Activated T-cell treated with anti-CD3 and anti-CD28 coated beads for 1 hour (primary cell): ENCODE measurements around the gene ZNF579.
A peak's percentile ranks its signal among the peaks of the same experiment; 100 is the strongest.

Experiments
- DNase-seq: peaks from one replicate; pipeline ENCODE4 v3.0.0-alpha.2; 2020; ENCODE audit warnings: low read depth

Gene ZNF579

DNA sequence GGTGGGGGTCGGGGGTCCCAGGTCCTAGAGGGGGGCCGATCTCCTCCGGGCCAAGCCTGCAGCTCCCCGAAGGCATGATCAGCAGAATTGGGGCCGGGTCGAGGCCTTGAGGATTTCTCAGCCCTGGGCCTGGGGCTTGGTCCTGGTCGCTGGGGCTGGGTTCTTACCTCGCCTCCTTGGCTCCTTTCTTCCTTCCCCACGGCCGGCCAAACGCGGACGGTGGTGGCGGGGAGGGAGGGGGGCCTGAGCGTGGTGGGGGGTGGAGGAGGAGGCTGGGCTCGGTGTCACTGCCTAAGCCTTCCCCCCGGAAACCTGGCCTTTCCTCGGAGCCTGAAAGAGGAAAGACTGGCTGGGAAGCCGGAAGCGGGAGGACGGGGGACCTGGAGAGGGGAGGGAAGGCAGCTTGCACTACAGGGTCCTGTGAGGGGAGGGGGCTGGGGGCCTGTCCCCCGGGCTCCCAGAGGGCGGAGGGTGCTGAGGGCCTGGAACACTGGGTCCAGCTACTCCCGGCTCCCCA is at the start of gene ZNF579:
Gene ZNF579, minus strand, starts transcription at position 221 of the 517 bp plus-strand sequence. CDS start 1,209 bp downstream, outside the sequence.
- peak; percentile 54 for DNase-seq

GRCh38 chr19:55626350-55626749 is 45.7 kb upstream of the ZNF579 start:
- no peak for DNase-seq

DNA sequence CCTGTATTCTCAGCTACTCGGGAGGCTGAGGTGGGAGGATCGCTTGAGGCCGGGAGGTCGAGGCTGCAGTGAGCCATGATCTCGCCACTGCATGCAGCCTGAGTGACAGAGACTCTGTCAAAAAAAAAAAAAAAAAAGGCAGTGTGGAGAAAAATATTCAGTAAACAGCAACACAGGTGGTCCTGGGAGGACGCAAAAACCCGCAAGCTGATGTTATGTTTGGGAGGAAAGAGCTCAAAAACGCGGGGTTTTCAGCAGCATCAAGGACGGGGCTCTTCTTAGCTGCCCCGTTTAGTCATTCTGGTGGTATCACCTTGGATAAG is 44.3 kb upstream of the ZNF579 start:
- DNase-seq: no peak

DNA sequence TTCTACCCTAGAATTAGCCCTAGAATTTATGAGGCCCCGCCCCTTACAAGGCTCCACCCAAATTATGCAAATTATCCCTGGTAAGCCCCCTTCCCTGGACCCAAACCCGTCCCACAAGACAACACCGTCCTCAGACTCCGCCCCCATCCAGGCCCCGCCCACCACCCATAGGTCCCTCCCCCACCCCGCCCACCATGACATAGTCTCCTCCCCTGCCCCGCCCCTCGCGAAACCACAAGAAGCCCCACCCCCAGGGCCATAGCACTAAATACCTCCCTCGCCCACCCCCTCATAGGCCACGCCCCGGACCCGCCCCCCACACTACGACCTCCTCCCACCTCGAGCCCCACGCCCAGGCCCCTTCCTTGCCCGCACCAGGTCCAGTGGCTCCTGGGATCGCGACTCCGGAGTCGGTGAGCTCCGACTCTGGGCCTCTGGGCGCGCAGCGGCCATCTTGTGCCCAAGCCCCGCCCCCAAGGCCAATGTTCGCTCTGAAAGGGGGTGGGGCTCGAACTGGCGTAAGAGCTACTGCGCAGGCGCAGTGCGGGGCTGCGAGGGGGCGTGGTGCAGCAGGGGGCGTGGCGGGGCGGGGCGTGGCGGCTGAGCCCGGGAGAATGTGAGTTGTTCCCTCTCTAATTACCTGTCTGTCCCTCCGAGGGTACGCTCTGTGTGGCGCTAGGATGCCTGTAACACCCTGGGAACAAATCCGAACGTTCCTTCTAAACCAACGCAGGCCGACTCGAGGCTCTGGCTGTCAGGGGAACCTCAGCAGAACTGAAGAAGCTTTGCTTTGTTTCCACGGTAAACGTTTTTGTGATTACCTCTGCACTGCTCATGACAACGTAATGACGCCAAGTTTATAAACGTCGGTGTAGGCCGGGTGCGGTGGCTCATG is 43.7 kb upstream of the ZNF579 start, which contains the start of gene ZNF784:
Gene ZNF784, minus strand, starts transcription at position 458 of the 895 bp plus-strand sequence. Its CDS starts 5 bp downstream, at position 453.
- DNase-seq: peak; percentile 98

DNA sequence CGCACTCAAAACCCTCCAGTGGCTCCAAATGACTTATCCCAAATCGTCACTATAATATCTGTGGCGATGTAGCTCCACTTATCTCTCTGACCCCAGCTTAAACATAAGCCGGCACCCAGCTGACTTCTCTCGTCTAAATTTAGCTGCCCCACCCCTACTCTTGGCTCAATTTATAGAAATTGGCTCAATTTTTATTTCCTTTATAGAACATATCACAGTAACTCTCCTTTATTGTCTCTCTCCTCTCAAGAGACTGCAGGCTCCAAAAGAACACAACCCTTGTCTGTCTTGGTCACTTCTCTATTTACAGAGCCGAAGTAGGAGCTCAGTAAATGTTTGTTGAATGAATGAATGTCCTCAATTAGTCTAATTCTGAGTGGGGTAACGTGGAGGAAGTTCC is 42.9 kb upstream of the ZNF579 start:
- no peak for DNase-seq

DNA sequence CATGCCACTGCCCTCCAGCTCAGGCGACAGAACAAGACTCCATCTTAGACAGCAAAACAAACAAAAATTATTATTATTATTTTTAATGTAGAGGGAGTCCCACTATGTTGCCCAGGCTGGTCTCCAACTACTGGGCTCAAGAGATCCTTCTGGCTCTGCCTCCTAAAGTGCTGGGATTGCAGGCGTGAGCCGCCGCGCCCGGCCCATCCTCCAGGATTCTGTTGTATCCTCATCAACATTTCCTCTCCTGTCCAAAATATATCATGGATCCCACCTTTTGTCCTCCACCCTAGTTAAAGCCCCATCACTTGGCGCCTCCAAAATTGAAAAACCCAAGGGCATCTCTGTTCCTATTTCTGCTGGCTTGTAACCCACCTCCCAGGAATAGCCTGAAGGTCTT is 42.5 kb upstream of the ZNF579 start:
- DNase-seq: no peak

- DNase-seq: no peak
These were observed 41.8 kb upstream of the ZNF579 start for GRCh38 chr19:55622242-55622969.

DNA sequence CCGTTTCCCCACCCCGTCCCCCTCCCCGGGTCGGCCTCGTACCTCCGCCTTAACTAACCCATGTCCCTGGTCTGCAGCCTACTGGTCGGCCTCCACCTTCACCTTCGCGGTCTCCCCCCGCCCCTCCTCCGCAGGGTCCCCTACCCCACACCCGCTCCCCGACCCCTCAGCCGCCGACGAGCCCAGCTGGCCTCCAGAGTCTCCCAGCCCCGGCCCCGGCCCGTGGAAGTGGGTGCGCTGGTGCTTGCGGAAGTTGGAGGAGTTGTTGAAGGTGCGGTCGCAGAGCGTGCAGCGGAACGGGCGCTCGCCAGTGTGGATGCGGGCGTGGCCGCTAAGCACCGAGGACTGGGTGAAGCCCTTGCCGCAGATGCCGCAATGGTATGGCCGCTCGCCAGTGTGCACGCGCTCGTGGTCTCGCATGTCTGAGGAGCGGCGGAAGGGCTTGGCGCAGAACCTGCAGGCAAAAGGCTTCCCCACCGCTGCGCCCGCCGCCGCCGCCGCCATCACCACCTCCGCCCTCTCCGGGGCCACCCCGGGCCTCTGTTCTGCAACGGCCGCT is 41.1 kb upstream of the ZNF579 start:
- no peak for DNase-seq

- DNase-seq: no peak
These were observed 40.6 kb upstream of the ZNF579 start for GRCh38 chr19:55621205-55621672.

GRCh38 chr19:55620410-55621204 is 40.0 kb upstream of the ZNF579 start:
- DNase-seq: no peak

- no peak for DNase-seq
These were observed 38.6 kb upstream of the ZNF579 start for GRCh38 chr19:55619286-55619685.

DNA sequence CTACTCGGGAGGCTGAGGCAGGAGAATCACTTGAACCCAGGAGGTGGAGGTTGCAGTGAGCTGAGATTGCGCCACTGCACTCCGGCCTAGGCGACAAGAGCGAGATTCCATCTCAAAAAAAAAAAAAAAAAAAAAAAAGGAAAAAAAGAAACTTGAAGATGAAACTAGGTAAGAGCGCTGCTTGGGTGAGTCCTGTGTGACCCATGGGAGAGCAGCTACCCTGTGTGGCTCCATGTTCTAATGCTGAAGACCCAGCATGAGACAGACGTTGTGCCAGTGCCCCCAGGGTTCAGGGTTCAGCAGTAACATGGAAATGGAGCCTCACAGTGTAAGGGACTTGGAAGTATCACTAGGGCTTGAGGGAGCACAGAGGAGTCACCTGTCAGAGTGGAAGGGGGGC is 37.8 kb upstream of the ZNF579 start:
- no peak for DNase-seq

DNA sequence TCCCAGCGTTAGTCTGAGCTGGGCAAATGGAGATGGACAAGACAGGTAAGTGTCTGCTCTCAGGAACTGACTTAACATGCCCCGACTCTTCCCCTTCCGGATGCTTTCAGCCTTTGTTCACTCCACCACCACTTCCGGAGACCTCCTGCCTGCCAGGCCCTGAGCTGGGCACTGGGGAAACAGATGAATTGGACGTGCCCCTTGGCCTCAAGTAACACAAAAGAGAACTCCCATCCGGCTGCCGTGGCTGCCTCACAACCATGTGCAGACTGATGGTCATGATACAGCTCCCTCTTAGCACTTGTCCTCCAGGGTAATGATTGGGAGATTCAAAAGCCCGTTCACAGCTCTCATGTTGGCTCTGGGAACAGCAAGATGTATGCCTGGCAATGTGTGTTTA is 36.8 kb upstream of the ZNF579 start:
- DNase-seq: no peak

GRCh38 chr19:55616395-55616875 is 35.8 kb upstream of the ZNF579 start:
- DNase-seq: no peak

DNA sequence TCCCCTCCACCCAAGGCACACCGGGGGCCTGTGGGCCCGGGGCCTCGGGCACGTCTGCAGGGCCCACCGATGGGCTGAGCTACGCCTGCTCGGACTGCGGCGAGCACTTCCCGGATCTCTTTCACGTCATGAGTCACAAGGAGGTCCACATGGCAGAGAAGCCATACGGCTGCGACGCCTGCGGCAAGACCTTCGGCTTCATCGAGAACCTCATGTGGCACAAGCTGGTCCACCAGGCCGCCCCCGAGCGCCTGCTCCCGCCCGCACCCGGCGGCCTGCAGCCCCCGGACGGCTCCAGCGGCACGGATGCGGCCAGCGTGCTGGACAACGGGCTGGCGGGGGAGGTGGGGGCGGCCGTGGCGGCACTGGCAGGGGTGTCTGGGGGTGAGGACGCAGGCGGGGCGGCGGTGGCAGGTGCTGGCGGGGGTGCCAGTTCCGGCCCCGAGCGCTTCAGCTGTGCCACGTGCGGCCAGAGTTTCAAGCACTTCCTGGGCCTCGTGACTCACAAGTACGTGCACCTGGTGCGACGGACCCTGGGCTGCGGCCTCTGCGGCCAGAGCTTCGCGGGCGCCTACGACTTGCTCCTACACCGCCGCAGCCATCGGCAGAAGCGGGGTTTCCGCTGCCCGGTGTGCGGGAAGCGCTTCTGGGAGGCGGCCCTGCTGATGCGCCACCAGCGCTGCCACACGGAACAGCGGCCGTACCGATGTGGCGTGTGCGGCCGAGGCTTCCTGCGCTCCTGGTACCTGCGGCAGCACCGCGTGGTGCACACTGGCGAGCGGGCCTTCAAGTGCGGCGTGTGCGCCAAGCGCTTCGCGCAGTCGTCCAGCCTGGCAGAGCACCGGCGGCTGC is 35.1 kb upstream of the ZNF579 start:
- no peak for DNase-seq

- DNase-seq: no peak
These were observed 34.3 kb upstream of the ZNF579 start for GRCh38 chr19:55614711-55615542.

DNA sequence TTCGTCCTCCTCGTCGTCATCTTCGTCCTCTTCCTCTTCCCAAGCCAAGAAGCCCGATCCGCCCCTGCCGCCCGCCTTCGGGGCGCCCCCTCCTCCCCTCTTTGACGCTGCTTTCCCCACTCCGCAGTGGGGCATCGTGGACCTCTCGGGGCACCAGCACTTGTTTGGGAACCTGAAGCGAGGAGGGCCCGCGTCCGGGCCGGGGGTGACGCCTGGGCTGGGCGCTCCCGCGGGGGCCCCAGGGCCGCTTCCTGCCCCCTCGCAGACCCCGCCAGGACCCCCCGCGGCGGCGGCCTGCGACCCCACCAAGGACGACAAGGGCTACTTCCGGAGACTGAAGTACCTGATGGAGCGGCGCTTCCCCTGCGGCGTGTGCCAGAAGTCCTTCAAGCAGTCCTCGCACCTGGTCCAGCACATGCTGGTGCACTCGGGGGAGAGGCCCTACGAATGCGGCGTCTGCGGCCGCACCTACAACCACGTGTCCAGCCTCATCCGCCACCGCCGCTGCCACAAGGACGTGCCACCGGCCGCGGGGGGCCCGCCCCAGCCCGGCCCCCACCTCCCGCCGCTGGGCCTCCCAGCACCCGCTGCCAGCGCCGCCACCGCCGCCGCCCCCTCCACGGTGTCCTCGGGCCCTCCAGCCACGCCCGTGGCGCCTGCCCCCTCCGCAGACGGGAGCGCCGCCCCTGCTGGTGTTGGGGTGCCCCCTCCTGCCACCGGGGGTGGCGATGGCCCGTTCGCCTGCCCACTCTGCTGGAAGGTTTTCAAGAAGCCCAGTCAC is 33.5 kb upstream of the ZNF579 start:
- no peak for DNase-seq

DNA sequence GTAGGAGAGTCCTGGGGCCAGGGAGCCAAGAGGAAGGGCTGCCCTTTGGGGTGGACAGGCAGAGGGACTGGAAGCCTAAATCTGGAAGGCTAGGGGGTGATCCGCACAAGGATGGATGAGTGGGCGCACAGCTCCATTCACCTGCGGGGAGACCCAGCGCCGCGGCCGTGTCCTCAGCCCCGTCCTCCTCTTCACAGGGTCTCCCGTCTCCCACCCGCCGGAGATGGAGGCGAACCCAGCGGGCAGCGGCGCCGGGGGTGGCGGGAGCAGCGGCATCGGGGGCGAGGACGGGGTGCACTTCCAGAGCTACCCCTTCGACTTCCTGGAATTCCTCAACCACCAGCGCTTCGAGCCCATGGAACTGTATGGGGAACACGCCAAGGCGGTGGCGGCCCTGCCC is 32.7 kb upstream of the ZNF579 start:
- DNase-seq: no peak
